KMS-11 (cell line): ENCODE results near the gene ASCC2.

Source experiments
- H2AFZ ChIP-seq: fragments of 200-600 bp; sonication (generic); 2 replicates; pipeline ENCODE4 v1.6.1; 2016; ENCODE audit warnings: antibody characterized with exemption, mixed run types, low read depth
- H3K27ac ChIP-seq: fragments of 200-600 bp; sonication (generic); 2 replicates; pipeline ENCODE4 v1.6.1; 2016; ENCODE audit warnings: mild to moderate bottlenecking, mixed run types
- H3K27me3 ChIP-seq: fragments of 200-600 bp; sonication (generic); 2 replicates; pipeline ENCODE4 v1.6.1; 2017; ENCODE audit warnings: mild to moderate bottlenecking, low read depth, mixed run types, moderate library complexity; ENCODE audit not compliant: insufficient read depth
- H3K36me3 ChIP-seq: fragments of 200-600 bp; sonication (generic); 2 replicates; pipeline ENCODE4 v1.6.1; 2017; ENCODE audit warnings: mild to moderate bottlenecking, mixed run types; ENCODE audit not compliant: insufficient read depth
- H3K4me1 ChIP-seq: fragments of 200-600 bp; sonication (generic); 2 replicates; pipeline ENCODE4 v1.6.1; 2016; ENCODE audit warnings: mild to moderate bottlenecking, low read depth, mixed run types; ENCODE audit not compliant: poor library complexity, severe bottlenecking
- H3K4me2 ChIP-seq: fragments of 200-600 bp; sonication (generic); 2 replicates; pipeline ENCODE4 v1.7.0; 2016; ENCODE audit warnings: mild to moderate bottlenecking, mixed run types
- H3K4me3 ChIP-seq: fragments of 200-600 bp; sonication (generic); IDR thresholded peaks from 2 replicates; pipeline ENCODE4 v1.6.1; 2017; ENCODE audit warnings: low read depth, low read length, mixed read lengths; ENCODE audit not compliant: insufficient read depth
- H3K79me2 ChIP-seq: fragments of 200-600 bp; sonication (generic); 2 replicates; pipeline ENCODE4 v1.6.1; 2016; ENCODE audit warnings: low read depth, mixed run types; ENCODE audit not compliant: insufficient read depth
- H3K9ac ChIP-seq: fragments of 200-600 bp; sonication (generic); 2 replicates; pipeline ENCODE4 v1.6.1; 2016; ENCODE audit warnings: mild to moderate bottlenecking, mixed run types
- H4K20me1 ChIP-seq: fragments of 200-600 bp; sonication (generic); 2 replicates; pipeline ENCODE4 v1.6.1; 2016; ENCODE audit warnings: mild to moderate bottlenecking, mixed run types; ENCODE audit not compliant: insufficient read depth
- TF ChIP-seq, protein P1 (sequence below): fragments of 200-600 bp; sonication (generic); conservative IDR thresholded peaks from 2 replicates; pipeline ENCODE4 v1.6.1; 2017; ENCODE audit warnings: low read depth, mild to moderate bottlenecking, antibody characterized with exemption, low read length, moderate library complexity, mixed read lengths

The ASCC2 gene

GRCh38 chr22:29856496-29856895 is 18.4 kb upstream of the ASCC2 start:
- Histone ChIP-seq H4K20me1 (no peaks in the 10 kb centered on the region), H3K4me1 (no peaks in the 10 kb centered on the region), H3K27me3 (no peaks in the 10 kb centered on the region), H3K4me2 (no peak overlapping the region), H3K27ac (no peak overlapping the region), H3K36me3 (no peaks in the 10 kb centered on the region), H3K9ac (no peak overlapping the region), H3K79me2 (no peaks in the 10 kb centered on the region), H3K4me3 (no peak overlapping the region), H2AFZ (no peak overlapping the region)
- TF ChIP-seq, protein P1, sequence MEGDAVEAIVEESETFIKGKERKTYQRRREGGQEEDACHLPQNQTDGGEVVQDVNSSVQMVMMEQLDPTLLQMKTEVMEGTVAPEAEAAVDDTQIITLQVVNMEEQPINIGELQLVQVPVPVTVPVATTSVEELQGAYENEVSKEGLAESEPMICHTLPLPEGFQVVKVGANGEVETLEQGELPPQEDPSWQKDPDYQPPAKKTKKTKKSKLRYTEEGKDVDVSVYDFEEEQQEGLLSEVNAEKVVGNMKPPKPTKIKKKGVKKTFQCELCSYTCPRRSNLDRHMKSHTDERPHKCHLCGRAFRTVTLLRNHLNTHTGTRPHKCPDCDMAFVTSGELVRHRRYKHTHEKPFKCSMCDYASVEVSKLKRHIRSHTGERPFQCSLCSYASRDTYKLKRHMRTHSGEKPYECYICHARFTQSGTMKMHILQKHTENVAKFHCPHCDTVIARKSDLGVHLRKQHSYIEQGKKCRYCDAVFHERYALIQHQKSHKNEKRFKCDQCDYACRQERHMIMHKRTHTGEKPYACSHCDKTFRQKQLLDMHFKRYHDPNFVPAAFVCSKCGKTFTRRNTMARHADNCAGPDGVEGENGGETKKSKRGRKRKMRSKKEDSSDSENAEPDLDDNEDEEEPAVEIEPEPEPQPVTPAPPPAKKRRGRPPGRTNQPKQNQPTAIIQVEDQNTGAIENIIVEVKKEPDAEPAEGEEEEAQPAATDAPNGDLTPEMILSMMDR = no peak

- Histone ChIP-seq H3K4me3 (no peak overlapping the region), H2AFZ (no peak overlapping the region), H3K36me3 (no peaks in the 10 kb centered on the region), H3K9ac (no peak overlapping the region), H3K4me1 (no peaks in the 10 kb centered on the region), H4K20me1 (no peaks in the 10 kb centered on the region), H3K27ac (no peak overlapping the region), H3K27me3 (no peaks in the 10 kb centered on the region), H3K79me2 (no peaks in the 10 kb centered on the region), H3K4me2 (no peak overlapping the region)
- TF ChIP-seq, protein P1 = no peak
Observed at GRCh38 chr22:29855611-29856181, 17.6 kb upstream of the ASCC2 start.

GRCh38 chr22:29854432-29854831 is 16.4 kb upstream of the ASCC2 start:
- no peak overlapping the region for H3K9ac ChIP-seq
- H3K27ac ChIP-seq = no peak overlapping the region
- no peaks in the 10 kb centered on the region for H3K27me3 ChIP-seq
- TF ChIP-seq, protein P1 = no peak
- no peaks in the 10 kb centered on the region for H3K4me1 ChIP-seq
- no peaks in the 10 kb centered on the region for H3K36me3 ChIP-seq
- no peaks in the 10 kb centered on the region for H4K20me1 ChIP-seq
- H3K4me3 ChIP-seq = no peak overlapping the region
- no peak overlapping the region for H2AFZ ChIP-seq
- no peak overlapping the region for H3K4me2 ChIP-seq
- H3K79me2 ChIP-seq = no peaks in the 10 kb centered on the region

DNA sequence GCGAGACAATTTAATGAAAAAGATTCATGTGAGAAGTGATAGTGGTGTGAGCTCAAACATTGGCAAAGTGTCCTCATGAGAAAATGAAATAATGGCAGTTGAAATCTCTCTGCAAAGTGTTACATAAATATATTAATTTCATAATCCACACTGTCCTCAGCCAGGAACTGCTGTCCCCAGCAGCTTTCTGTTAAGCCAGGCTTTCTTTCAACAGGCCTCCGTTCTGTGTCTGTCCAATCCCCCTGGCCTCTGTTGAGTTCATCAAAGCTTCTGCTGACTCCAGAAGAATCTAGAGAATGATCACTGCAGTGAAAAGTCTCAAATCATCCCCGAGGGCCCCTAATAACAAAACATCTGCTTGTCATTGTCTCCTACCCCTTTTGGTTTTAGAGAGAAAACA is 10.0 kb upstream of the ASCC2 start:
- Histone ChIP-seq H4K20me1 (no peaks in the 10 kb centered on the region), H3K27ac (no peak overlapping the region)

More for the DNA sequence above, 10.0 kb upstream of the ASCC2 start:
- no peak overlapping the region for H2AFZ ChIP-seq
- no peaks in the 10 kb centered on the region for H3K36me3 ChIP-seq
- no peaks in the 10 kb centered on the region for H3K27me3 ChIP-seq
- no peaks in the 10 kb centered on the region for H3K79me2 ChIP-seq
- H3K9ac ChIP-seq = no peak overlapping the region
- H3K4me3 ChIP-seq = no peak overlapping the region
- H3K4me1 ChIP-seq = no peaks in the 10 kb centered on the region
- no peak overlapping the region for H3K4me2 ChIP-seq
- TF ChIP-seq, protein P1 = no peak
